Medulla oblongata (tissue), 1 donor: Measurements from ENCODE around the gene UNK.
"Not testable (repeated sequence)": the region's sequence is repeated elsewhere in the genome, so short reads cannot be mapped to it uniquely, and the experiment has no call there.

Experiments
- DNase-seq: peaks from one replicate; pipeline ENCODE4 v3.0.0-alpha.2; 2015; ENCODE audit errors: extremely low spot score

Gene UNK

GRCh38 chr17:75773121-75773807 is 11.3 kb upstream of the UNK start:
- no peak for DNase-seq

DNA sequence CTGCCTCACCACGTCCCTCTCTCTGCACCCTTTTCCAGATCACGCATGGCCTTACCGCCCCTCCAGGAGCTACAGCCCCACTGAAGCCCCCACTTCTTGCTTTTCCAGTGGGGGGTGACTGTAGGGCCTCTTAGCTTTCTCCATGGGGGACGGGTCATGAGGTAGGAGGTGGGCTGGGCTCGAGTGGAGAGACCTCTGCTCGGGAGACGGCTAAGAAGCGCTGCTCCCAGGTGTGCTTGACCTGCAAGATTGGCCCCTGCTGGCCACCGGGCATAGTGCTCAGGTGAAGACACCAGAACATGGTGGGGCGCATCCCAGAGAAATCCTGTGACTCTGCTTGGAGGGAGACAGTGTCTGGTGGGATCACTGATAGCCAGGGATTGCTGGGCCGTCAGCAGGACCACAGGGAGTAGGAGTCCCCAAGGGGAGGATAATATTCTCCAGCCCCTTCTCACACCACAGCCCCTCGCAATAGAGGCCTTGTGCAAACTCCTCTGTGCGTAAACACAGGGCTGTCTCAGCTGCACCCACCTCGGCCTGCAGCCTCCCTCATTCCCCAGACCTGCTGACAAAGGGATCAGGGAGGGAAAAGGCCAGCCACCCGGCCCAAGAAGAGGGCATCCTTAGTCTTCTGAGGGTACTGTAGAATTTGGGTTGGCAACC is 10.7 kb upstream of the UNK start:
- DNase-seq = no peak

DNA sequence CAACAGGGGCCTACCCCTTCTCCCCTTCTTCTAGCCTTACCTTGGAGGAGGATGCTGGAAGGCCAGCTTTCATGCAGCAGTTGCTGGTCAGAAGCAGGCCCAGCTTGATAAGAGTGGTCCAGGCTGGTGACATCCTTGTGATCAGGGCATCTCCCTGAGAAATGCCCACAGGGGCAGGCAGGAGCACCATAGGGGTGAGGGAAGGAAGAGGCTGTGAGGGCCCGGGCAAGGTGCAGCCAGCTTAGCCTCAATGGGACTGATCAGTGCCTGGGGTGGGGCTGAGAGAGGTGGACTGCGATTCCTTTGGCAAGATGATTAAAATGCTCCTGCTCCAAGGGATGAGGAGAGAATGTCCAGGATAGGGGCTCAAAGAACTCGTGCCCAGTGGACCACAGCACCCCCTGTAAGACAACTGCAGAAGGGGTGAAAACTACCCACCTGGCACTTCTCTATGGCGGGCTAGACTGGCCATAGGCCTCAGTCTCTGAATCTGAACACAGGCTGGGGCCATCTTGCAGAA is 10.1 kb upstream of the UNK start:
- no peak for DNase-seq

DNA sequence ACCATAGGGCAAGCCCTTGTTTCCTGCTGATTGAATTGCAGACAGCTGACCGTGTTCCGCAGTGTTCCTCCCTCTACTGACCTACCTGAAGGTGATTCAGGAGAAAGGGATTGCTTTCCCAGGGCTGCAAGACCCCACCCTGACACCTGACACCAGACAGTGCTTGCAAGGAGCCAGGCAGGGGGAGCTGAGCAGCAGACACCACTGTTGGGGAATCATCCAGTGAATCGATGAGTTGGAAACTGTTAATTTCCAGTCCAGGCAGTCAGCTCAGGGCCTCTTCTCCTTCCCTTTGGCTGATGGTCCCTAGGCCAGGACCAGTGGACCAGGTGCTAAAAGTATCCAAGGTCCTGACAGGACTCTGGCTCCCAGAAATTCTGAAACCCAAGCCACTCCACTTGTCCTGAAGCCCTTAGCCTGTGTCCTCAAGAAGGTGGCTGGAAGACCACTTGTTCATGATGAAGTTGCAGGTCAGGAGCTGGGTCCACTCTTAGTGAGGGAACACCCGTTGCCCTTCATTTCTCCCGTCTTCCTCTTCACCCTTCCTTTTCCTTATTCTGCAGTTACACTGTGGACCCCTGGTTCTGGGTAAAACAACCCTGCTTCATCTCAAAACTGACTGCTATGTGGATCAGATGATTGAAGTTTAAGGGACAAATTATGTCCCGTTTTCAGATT is 9.5 kb upstream of the UNK start:
- no peak for DNase-seq

GRCh38 chr17:75776386-75777295 is 8.0 kb upstream of the UNK start:
- peak; percentile 58 for DNase-seq

- DNase-seq = no peak
Measured at GRCh38 chr17:75777296-75777922, 7.2 kb upstream of the UNK start.

GRCh38 chr17:75778066-75778860 is 6.3 kb upstream of the UNK start:
- not testable (repeated sequence) for DNase-seq

DNA sequence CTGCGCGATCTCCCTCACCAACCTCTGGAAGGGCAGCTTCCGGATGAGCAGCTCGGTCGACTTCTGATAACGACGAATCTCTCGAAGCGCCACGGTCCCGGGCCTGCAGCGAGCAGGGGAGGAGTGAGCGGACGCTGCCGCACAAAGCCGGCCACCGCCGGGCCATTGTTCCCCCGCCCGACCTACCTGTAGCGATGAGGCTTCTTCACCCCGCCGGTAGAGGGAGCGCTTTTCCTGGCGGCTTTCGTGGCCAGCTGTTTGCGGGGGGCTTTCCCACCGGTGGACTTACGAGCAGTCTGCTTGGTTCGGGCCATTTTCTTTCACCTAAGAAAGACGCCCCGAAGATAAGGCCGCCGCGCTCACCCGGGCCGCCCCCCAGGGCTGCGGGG is 5.8 kb upstream of the UNK start:
- no peak for DNase-seq

GRCh38 chr17:75779250-75779986 is 5.2 kb upstream of the UNK start:
- DNase-seq = peak; percentile 100

GRCh38 chr17:75779987-75780889 is 4.4 kb upstream of the UNK start:
- no peak for DNase-seq

DNA sequence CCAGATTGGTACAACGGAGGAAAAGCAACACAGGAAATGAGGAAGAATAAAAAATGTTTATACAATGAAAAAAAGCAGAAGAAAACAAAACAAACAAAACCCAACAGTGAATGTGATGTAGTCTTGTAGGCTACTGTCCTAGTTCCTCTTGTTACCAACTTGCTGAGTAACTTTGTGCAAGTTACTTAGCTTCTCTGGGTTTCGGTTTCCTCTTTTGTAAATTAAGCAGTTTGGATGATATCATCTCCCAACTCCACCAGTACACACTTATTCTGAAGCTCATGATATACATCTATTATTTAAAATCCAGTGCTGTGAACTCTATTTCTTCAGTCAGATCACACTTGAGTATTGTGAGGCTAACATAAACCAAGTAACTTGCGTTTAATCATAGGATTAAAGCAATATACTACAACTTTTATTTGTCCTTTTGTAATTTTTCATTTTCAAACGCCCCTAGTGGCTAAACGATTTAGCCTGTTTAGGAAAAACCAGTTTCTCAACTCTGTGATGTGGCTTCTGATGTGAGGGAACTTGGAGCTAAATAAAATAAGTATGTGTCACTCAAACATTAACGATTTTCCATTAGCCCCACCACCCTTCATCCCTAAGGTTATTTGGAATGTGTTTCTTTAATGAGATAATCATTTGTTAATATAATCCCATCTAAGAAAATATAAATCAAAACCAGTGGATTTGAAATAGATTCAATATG is 1.4 kb upstream of the UNK start:
- peak; percentile 78 for DNase-seq

DNA sequence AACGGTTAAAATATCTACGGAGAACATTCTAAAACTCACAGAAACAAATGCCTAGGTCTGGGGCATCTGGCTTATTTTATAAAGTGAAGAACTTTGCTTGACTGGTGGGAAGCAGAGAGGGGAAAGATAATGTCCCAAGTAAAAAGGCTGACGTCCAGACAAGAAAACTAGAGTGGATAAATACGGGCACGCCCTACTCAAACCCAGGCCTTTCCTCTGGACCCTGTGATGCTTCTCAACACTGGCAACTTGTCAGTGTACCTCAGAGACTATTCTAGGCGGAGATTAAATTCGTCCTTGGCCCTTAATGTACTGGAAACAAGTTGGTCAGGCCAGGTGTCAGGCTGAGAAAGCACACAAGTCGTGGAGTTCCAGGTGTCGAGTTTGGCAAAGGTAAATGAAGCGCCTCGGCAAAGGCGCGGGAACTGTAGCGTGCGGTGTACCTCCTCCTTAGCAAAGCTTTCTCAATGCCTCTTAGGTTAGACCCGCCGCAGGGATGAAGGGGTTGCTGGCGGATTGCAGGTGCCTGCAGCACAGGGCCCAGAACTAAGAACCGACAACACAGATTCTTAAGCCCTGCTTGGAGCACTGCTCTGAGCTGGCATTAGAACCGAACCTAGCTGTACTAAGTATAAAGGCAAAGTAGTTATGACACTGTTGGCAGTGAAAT is 668 bp upstream of the UNK start:
- DNase-seq = no peak

DNA sequence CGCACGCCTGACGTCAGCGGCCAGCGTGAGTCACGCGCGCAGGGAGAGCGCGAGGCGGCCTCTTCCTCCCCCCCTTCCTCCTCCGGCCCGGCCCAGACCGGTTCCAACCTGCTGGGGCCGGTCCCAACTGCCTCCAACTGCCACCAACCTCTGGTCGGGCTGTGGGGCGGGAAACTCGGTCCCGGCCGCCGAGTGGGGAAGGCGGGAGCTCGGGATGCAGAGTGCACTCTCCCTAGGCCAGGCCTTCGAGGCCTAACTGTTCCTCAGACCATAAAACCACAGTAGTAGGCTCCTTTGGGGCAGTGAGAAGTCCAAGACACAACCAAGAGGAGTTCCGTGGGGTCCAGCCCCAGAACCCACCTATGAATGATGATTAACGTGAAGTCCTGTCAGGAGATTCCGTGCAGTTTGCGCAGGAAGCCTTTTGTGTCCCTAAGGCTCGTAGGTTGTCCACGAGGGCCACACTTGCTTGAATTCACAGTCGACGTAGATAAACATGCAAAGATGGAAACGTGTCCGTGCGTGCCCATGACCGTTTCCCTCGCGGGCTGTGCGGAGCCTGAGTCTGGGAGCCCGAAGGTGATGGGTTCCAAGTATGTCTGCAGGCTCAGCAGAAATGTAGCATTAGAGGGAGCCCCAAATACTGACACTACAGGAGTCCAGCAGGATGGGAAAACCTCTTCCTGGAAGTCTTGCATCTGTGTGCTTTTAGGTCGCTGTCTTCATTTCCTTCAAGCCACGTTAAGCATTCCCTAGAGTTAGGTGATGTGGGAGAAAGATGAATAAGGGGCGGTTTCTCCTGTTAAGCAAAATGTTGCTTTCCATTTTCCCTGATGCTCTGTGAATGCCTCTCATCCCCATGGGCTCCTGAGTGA is 647 bp downstream of the UNK start:
- peak; percentile 90 for DNase-seq

DNA sequence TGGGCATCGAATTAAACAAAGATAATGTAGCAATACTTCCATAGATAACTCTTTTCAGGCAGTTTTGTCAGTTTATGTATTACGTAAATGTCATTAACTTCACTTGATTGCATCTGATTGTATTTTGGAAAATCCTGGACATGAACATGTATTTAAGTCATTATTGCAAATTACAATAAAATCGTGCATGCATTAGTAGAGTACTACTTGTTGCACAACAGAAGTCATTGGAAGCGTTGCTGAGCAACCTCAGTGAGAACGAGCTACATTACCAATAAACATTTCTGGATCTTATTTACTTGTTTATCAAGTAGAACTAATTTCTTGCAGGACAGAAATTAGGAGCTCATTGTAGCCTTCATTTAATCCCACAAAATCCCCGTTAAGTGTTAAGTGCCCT is 6.6 kb downstream of the UNK start:
- DNase-seq = no peak

DNA sequence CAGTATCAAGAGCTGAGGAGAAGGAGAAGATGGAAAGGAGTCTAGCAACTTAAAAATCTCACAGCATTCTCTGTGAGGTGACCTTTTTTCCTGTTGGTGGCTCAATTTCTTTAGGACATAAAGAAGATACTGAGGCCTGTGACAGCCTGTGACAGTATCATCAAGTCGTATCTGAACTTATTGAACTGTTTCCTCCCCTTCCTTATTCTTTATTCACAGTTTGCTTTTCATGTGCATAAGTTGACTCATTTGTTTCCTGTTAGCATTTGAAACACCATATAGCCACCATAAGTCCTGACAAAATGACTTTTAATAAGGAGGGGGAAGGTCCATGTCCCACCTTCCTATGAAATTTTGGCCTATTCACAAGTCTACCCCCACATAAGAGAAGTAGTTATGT is 8.9 kb downstream of the UNK start:
- DNase-seq = no peak

DNA sequence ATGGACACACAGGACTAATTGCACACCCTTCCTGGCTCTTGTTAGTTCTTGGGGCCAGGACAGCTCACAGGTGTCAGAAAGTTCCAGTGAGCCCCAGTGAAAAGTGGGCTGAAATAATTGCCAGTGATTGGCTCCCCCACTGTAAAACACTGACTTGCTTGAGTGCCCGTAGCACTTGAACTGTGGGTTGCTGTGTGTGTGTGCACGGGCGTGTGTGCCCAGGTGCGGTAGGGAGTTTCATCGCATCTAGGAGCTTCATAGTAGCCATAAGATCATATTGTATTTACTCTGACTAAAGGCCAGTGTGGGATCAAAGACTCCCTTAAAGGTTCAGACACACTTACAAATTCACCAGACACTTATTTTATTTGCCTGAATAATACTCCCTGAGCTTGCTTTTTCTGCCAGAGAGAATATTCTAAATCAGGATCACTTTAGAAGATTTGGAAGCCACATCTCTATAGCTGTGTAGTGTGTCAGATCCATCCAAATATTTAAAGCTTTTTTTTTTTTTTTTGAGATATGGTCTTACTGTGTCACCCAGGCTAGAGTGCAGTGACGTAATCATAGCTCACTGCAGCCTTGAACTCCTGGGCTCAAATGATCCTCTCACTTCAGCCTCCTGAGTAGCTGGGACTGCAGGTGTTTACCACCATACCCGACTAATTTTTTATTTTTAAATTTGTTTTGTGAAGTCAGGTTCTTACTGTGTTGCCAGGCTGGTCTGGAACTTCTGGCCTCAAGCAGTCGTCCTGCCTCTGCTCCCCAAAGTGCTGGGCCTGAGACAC is 11.4 kb downstream of the UNK start:
- no peak for DNase-seq
